ACC112 (cell line): ENCODE measurements around the gene PDE2A.

Experiments
- H2AFZ ChIP-seq: fragments of 200-600 bp; sonication (generic); one replicate; pipeline ENCODE4 v1.6.0; 2017; ENCODE audit warnings: antibody characterized with exemption, low read length; ENCODE audit not compliant: unreplicated experiment
- H3K27ac ChIP-seq: fragments of 200-600 bp; sonication (generic); 2 replicates; pipeline ENCODE4 v1.5.1; 2014; ENCODE audit warnings: low read depth, mild to moderate bottlenecking, antibody characterized with exemption, low read length, moderate library complexity
- H3K27me3 ChIP-seq: fragments of 200-600 bp; sonication (generic); 2 replicates; pipeline ENCODE4 v1.6.1; 2014; ENCODE audit warnings: mild to moderate bottlenecking, antibody characterized with exemption, low read length, moderate library complexity, mixed read lengths; ENCODE audit not compliant: insufficient read depth
- H3K36me3 ChIP-seq: fragments of 200-600 bp; sonication (generic); 2 replicates; pipeline ENCODE4 v1.6.1; 2016; ENCODE audit warnings: mild to moderate bottlenecking, antibody characterized with exemption, low read length, moderate library complexity, mixed read lengths; ENCODE audit not compliant: insufficient read depth
- H3K4me1 ChIP-seq: fragments of 200-600 bp; sonication (generic); one replicate; pipeline ENCODE4 v1.6.1; 2016; ENCODE audit warnings: low read length, mixed read lengths; ENCODE audit not compliant: insufficient read depth, unreplicated experiment, control insufficient read depth
- H3K4me3 ChIP-seq: fragments of 200-600 bp; sonication (generic); 2 replicates; pipeline ENCODE4 v1.5.1; 2014; ENCODE audit warnings: mild to moderate bottlenecking, low read depth, low read length
- H3K79me2 ChIP-seq: fragments of 200-600 bp; sonication (generic); one replicate; pipeline ENCODE4 v1.6.0; 2016; ENCODE audit warnings: low read length; ENCODE audit not compliant: control insufficient read depth, unreplicated experiment, insufficient read depth

The PDE2A gene

DNA sequence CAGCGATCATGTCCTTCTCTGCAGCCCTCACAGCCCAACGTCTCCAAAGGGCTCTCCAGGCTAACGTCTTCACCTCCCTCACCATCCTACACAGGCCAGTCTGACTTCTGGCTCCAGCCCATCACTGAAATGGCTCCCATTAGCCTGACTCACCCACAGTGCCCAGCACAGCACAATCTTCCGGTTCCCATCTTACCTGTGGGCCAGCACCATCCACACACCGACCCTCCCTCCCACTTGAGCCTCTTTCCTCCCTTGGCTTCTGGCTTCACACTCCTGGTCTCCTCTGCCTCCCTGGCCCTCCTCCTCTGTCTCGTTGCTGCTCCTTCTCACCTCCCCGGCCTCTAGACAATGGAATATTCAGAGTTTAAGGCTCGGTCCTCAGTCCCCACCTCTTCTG is 51.2 kb downstream of the PDE2A start:
- no peaks in the 10 kb centered on the region for H3K4me1 ChIP-seq
- H3K4me3 ChIP-seq: no peak overlapping the region
- H3K27me3 ChIP-seq: peaks cover 56% of the 10 kb centered on the region

DNA sequence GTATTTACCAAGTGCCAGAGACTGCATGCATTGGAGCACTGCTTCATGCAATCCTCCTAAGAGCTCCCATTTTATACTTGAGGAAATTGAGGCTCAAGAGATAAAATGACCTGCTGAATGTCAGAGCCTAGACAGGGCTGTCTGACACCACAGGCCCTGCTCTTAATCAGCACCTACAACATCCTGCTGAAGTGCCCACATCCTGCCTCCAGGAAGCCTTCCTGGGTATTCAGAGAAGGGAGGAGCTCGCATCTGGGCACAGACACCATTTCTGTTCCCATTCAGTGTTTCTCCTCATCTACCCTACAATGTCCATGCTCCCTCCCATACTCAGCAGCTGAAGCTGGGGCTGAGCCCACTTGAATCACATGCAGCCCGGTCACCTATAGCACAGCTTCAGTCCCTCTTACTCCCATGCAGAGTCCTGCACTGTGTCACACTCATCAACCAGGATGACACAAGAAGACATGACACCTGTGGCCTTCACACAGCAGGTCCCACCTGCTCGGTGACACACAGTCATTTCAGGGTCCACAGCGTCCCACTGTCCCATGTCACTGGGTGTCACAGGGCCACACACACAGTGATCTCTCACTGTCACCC is 53.1 kb downstream of the PDE2A start:
- H3K79me2 ChIP-seq: no peaks in the 10 kb centered on the region
- no peaks in the 10 kb centered on the region for H3K36me3 ChIP-seq
- no peak overlapping the region for H3K27ac ChIP-seq
- H3K4me3 ChIP-seq: no peak overlapping the region
- H3K27me3 ChIP-seq: peaks cover 74% of the 10 kb centered on the region
- no peaks in the 10 kb centered on the region for H3K4me1 ChIP-seq
- no peak overlapping the region for H2AFZ ChIP-seq

More for the DNA sequence above, 51.2 kb downstream of the PDE2A start:
- H2AFZ ChIP-seq: no peak overlapping the region
- H3K36me3 ChIP-seq: no peaks in the 10 kb centered on the region
- H3K79me2 ChIP-seq: no peaks in the 10 kb centered on the region
- H3K27ac ChIP-seq: no peak overlapping the region

DNA sequence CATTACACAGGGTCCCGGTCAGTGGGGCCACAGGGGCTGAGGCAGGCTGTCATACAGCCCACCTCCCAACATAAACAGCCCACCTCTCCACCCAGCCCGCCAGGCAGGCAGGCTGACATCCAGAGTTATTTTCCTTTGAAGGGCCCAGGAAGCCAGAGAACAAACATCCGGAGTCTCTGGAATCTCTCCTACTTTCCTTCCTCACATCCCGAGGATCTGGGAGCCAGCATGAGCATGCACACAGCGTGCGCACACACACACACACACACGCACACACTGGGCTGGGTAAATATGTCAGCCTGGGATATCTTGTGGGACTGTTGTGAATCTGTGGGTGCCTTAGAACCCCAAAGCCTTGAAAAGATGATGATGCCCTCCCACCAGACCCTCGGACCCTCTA is 55.4 kb downstream of the PDE2A start:
- Histone ChIP-seq H3K27ac (no peak overlapping the region), H3K36me3 (no peaks in the 10 kb centered on the region), H3K79me2 (no peaks in the 10 kb centered on the region), H3K4me1 (no peaks in the 10 kb centered on the region), H3K4me3 (no peak overlapping the region), H3K27me3 (peaks cover 93% of the 10 kb centered on the region), H2AFZ (no peak overlapping the region)

DNA sequence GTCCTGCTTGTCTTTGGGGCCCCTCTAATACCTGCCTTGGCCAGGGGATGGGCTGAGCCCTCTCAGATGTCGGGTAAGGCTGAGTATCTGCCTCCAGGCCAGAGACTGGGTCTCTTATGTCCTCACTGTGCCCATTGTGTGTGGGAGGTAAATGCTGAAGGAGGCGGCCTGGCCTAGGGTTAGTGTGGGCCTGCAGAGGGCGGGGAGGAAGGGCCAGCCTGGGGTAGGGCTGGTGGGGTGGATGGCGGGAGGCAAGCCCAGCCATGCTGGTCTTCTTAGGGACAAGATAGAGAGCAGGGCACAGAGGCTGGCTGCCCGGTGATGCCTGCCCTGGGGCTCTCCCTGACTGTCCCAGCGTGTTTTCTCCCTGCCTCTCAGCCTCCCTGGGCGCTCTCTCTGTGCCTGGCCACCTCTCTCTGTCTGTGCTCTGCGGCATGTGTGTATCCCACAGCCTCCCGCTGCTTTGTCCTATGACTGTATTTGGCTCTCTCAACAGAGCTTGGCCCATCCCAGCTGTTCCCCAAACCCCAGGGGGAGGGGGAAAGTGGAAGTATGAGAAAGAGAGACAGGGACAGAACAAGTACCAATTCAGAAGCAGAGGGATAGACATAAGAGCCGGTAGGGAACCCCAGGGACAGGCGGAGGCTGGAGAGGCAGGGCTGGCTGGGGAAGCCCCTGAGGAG is 57.0 kb downstream of the PDE2A start:
- H3K27me3 ChIP-seq: peaks cover 93% of the 10 kb centered on the region
- no peaks in the 10 kb centered on the region for H3K36me3 ChIP-seq
- H3K4me1 ChIP-seq: no peaks in the 10 kb centered on the region
- H2AFZ ChIP-seq: no peak overlapping the region
- no peaks in the 10 kb centered on the region for H3K79me2 ChIP-seq
- H3K4me3 ChIP-seq: no peak overlapping the region
- H3K27ac ChIP-seq: no peak overlapping the region

DNA sequence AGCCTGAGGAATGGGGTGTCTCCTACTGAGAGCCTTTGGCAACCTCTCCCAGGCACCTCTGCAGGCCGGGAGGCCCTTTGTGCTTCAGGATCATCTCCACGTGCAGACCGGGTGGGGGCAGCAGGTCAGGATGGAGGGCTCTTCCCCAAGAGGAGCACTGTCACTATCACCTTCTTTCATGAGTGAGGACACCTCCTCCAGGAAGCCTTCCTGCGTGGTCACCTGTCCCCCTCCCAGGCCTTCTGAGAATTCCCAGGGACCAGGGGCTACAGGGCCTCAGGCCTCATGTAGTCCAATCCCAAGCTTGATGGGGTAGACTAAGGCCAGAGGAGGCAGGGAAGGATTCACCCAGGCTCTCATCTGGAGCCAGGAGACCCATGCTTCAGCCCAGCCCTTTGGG is 57.6 kb downstream of the PDE2A start:
- H3K79me2 ChIP-seq: no peaks in the 10 kb centered on the region
- H3K27me3 ChIP-seq: peaks cover 92% of the 10 kb centered on the region
- no peak overlapping the region for H2AFZ ChIP-seq
- H3K4me3 ChIP-seq: no peak overlapping the region
- no peaks in the 10 kb centered on the region for H3K4me1 ChIP-seq
- no peak overlapping the region for H3K27ac ChIP-seq
- H3K36me3 ChIP-seq: no peaks in the 10 kb centered on the region

DNA sequence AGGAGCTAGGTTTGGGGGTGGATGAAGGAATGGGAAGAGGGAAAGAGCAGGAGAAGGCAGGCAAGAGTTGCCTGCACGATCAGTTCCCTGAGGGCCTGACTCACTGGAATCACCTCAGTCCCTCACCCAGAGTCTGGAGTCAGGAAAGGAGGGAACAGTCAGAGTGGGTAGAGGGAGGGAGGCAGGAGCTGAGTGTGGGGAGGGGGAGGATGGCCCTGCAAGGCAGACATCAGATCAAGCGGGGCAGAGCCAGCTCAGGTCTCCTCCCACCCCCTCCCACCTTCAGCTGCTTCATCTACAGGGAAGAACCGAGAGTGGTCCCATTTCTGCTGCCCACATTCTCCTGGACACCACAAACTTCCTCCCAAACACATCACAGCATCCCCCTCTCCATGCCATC is 58.9 kb downstream of the PDE2A start:
- H3K27me3 ChIP-seq: peaks cover 94% of the 10 kb centered on the region
- no peaks in the 10 kb centered on the region for H3K79me2 ChIP-seq
- H3K36me3 ChIP-seq: no peaks in the 10 kb centered on the region
- no peak overlapping the region for H2AFZ ChIP-seq
- no peak overlapping the region for H3K4me3 ChIP-seq
- no peak overlapping the region for H3K27ac ChIP-seq
- no peaks in the 10 kb centered on the region for H3K4me1 ChIP-seq

DNA sequence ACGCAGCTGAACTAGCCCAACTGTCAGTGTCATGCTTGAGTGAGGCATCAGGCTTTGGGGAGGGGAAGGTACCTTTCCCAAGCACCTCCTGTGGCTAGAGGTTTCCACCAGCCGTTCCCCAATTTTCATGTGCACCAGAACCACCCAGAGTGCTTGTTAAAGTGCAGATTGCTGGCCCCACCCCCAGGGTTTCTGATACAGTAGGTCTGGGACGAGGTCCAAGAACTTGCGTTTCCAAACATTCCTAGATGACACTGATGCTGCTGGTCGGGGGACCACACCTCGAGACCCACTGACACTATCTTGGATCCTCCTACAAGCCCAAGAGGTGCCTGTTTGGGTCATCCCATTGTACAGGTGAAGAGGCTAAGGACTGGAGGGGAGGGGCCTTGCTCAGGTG is 59.8 kb downstream of the PDE2A start:
- no peaks in the 10 kb centered on the region for H3K36me3 ChIP-seq
- no peak overlapping the region for H3K4me3 ChIP-seq
- peaks cover 2% of the 10 kb centered on the region for H3K4me1 ChIP-seq
- no peaks in the 10 kb centered on the region for H3K79me2 ChIP-seq
- H3K27ac ChIP-seq: no peak overlapping the region
- peaks cover 91% of the 10 kb centered on the region for H3K27me3 ChIP-seq
- no peak overlapping the region for H2AFZ ChIP-seq

DNA sequence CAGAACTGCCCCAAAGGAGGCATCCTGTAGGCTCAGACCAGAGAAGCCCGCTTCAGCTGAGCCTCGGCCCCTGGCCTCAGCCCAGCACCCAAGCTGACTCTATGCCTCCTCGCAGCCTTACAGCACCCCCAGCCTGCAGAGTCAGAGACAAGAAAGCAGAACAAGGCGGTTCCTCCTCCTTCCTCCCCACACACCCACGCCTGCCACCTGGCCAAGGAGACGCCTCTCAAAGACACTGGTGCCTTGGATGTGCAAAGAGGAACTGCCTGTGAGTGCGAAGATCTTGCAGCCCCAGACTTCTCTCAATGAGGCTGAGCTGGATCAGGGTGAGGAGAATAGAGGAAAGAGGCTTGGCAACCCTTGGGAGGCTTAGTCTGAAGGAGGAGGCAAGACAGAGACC is 60.2 kb downstream of the PDE2A start:
- Histone ChIP-seq H2AFZ (no peak overlapping the region), H3K27ac (no peak overlapping the region), H3K4me1 (peaks cover 4% of the 10 kb centered on the region), H3K36me3 (no peaks in the 10 kb centered on the region), H3K79me2 (no peaks in the 10 kb centered on the region), H3K4me3 (no peak overlapping the region), H3K27me3 (peaks cover 88% of the 10 kb centered on the region)

DNA sequence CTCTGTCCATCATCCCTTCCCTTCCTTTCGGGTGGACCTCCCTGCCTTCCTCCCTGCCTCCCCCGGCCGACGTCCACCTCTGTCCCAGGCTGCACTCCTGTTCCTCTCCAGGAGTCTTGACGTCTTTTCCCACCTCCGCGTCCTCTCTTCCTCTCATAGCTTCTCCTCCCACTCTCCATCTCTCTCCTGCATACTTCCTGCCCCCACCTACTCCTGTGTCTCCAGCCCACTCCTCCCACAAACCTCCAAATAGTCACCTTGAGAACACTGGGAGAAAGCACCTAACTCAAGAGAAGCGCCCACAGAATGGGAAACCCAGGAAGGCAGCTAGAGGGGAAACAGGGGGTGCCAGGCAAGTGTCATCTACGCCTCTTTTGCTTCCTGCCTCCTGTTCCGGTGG is 60.8 kb downstream of the PDE2A start:
- Histone ChIP-seq H3K4me3 (no peak overlapping the region), H3K36me3 (no peaks in the 10 kb centered on the region), H2AFZ (no peak overlapping the region), H3K79me2 (no peaks in the 10 kb centered on the region), H3K27me3 (peaks cover 83% of the 10 kb centered on the region), H3K4me1 (peaks cover 4% of the 10 kb centered on the region), H3K27ac (no peak overlapping the region)

DNA sequence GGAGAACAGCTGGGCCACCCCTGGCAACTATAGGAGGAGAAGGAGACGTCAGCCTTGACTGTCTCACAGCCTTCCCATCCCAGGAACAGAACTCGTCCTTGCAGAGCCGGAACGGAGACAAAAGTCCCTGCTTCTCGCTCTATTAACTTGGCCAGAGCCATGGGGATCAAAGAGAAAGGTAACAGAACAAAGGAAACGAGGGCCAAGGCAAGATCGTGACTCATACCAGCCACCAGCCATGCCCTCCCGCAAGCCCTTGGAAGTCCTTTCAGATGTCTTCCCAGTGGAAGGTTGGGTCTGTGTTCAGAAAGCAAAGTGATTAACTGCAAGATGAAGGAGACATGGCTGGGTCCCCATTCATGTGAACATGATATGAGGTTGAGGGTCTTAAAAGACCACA is 64.7 kb downstream of the PDE2A start:
- Histone ChIP-seq H3K79me2 (no peaks in the 10 kb centered on the region), H2AFZ (no peak overlapping the region), H3K27me3 (peaks cover 47% of the 10 kb centered on the region), H3K36me3 (no peaks in the 10 kb centered on the region), H3K4me3 (no peak overlapping the region), H3K4me1 (peaks cover 4% of the 10 kb centered on the region), H3K27ac (no peak overlapping the region)

DNA sequence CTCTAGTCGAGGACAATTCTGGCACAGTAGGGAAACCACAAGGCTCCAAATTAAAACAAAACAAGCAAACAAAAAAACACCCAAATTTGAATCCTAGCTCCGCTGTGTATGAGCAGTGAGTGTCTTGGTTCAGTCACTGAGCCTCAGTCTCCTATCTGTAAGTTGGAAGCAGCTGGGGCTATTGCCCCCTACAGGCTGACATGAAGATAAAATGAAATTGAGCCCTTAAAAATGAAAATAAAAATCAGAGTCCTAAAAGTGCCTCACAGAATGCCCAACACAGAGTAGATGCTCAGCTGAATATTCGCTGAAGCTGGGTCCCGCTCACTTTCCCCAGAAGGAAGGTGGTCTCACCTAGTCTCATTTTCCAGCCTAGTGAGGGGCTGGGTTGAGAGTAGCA is 65.2 kb downstream of the PDE2A start:
- no peaks in the 10 kb centered on the region for H3K79me2 ChIP-seq

More for the DNA sequence above, 65.2 kb downstream of the PDE2A start:
- Histone ChIP-seq H3K27me3 (peaks cover 43% of the 10 kb centered on the region), H3K4me3 (no peak overlapping the region), H3K27ac (no peak overlapping the region), H2AFZ (no peak overlapping the region), H3K4me1 (peaks cover 4% of the 10 kb centered on the region), H3K36me3 (no peaks in the 10 kb centered on the region)
